GM19193 (cell line): ENCODE measurements around the gene LMX1B.

Experiments
- POLR2A ChIP-seq: IDR thresholded peaks from 4 replicates; pipeline ENCODE4 v1.6.1; 2011; ENCODE audit not compliant: insufficient read depth, insufficient read length; ENCODE audit errors: extremely low read depth

The LMX1B gene

GRCh38 chr9:126669108-126669507 is 55.4 kb downstream of the LMX1B start:
- TF ChIP-seq POLR2A: no peak

GRCh38 chr9:126670270-126670669 is 56.5 kb downstream of the LMX1B start:
- no peak for TF ChIP-seq POLR2A

GRCh38 chr9:126671381-126671831 is 57.7 kb downstream of the LMX1B start:
- TF ChIP-seq POLR2A: no peak

- no peak for TF ChIP-seq POLR2A
Measured at GRCh38 chr9:126671983-126672382, 58.3 kb downstream of the LMX1B start.

- no peak for TF ChIP-seq POLR2A
Measured at GRCh38 chr9:126672634-126673284, 59.0 kb downstream of the LMX1B start.

- no peak for TF ChIP-seq POLR2A
Measured at GRCh38 chr9:126673689-126674364, 60.1 kb downstream of the LMX1B start.

- no peak for TF ChIP-seq POLR2A
Measured at GRCh38 chr9:126674365-126675146, 60.8 kb downstream of the LMX1B start.

- no peak for TF ChIP-seq POLR2A
Measured at GRCh38 chr9:126675147-126675467, 61.4 kb downstream of the LMX1B start.

- no peak for TF ChIP-seq POLR2A
Measured at GRCh38 chr9:126676102-126676684, 62.5 kb downstream of the LMX1B start.

- TF ChIP-seq POLR2A: no peak
Measured at GRCh38 chr9:126676685-126677143, 63.0 kb downstream of the LMX1B start.

GRCh38 chr9:126677188-126678084 is 63.7 kb downstream of the LMX1B start:
- TF ChIP-seq POLR2A: no peak

GRCh38 chr9:126678989-126679388 is 65.3 kb downstream of the LMX1B start:
- TF ChIP-seq POLR2A: no peak

GRCh38 chr9:126681336-126681735 is 67.6 kb downstream of the LMX1B start:
- TF ChIP-seq POLR2A: no peak

- TF ChIP-seq POLR2A: no peak
Measured at GRCh38 chr9:126682113-126682810, 68.5 kb downstream of the LMX1B start.

GRCh38 chr9:126682928-126683697 is 69.4 kb downstream of the LMX1B start:
- TF ChIP-seq POLR2A: no peak
